ENCODE results near the gene CRELD2.

The CRELD2 gene

DNA sequence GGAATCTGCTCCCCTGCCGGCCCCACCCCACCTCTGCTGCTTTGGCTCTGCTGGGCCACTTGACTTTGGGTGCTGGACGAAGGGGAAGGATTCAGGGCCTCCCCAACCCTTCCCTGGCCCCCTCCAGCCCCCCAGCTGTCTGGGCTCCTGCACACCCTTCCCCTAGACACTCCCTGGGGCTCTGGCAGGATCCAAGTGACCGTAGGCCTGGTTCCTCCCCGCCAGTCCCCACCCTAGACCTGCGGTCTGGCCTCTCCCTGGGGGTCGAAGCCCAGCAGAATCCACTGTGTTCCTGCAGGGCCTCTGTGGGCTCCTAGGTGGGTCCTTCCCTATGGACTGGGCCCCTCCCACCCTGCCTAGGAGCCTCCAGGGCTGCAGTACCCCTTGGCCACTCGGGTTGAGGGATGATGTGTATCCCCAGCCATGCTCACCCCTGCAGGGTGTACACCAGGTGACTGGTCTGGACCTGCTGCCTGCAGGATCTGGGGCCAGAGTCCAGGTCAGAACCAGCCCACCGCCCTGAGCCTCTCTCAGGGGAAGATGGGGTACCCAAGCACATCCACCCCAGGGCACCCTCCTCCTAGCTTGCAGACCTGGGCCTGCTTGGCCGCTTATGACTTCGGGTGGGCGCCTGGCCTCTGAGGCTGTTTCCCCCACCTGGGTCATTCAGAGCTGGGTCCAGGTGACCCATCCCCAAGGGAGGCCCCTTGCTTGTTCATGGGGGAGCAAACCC lies 47.8 kb downstream of the CRELD2 start:
- DNase-seq (ENCODE audit: extremely low spot score): no peak
- CTCF ChIA-PET: interaction anchor here (1.3 kb wide), 1 partner anchor 14 kb away, joined by 3 read pairs; no protein-coding TSS in a partner anchor
- POLR2A ChIA-PET: no interaction called here
- TF ChIP-seq BHLHE40 (IDR thresholded peaks at IDR 0.05; ENCODE audit: borderline replicate concordance) (no peak), PKNOX1 (IDR thresholded peaks at IDR 0.05) (no peak), CTBP1 (IDR thresholded peaks at IDR 0.05; ENCODE audit: borderline replicate concordance) (no peak), FOXK2 (IDR thresholded peaks at IDR 0.05) (no peak), FOXM1 (IDR thresholded peaks at IDR 0.05; ENCODE audit: borderline replicate concordance) (no peak), ARNT (IDR thresholded peaks at IDR 0.05) (no peak), ZNF384 (IDR thresholded peaks at IDR 0.05) (no peak), TARDBP (IDR thresholded peaks at IDR 0.05) (no peak)

DNA sequence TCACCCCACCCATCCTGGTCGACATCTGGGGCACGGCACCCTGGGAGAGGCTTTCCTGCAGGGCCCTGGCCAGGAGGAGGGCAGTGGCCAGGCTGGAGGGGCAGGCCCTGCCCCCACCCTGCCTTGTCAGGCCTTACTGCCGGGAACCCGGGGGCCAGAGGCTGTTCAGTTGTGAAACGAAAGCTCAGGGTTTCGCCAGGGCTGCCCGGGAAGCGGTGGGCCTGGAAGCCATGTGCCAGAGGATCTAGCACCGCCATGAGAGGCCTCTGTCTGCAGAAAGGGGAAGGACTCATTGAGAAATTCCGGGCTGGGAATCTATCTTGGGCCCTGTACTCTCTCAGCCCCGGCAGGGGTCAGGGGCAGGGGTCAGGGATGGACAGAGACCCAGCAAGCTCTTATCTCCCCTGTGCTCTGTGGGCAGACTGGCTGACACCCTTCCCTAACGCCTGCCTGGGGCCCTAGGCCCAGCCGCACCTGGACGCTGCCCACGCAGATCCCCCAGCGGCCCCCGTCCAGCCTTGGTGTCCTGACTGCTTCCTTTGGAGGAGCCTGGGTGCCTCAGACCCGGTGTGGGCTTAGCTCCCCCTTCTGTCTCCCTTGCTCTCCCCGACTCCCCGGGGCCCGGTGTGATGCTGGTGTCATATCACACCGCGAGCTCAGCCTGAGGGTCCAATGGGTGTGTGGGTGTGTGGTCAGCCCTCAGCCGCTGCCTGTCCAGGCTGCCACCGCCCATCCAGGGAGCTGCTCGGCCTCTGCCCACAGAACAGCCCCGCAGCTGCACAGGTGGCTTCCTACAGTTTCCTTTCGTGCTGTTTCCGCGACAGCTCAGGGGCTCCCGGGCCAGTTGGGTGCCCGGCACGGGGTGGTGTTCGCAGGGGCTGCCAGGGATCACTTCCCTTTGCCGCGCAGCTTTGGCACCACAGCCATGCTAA lies 48.6 kb downstream of the CRELD2 start:
- TF ChIP-seq ARNT (IDR thresholded peaks at IDR 0.05): no peak
- no peak for TF ChIP-seq PKNOX1 (IDR thresholded peaks at IDR 0.05)
- TF ChIP-seq BHLHE40 (IDR thresholded peaks at IDR 0.05; ENCODE audit: borderline replicate concordance): no peak
- no peak for TF ChIP-seq SUZ12 (IDR thresholded peaks at IDR 0.05)
- no peak for TF ChIP-seq CTBP1 (IDR thresholded peaks at IDR 0.05; ENCODE audit: borderline replicate concordance)
- no peak for TF ChIP-seq FOXK2 (IDR thresholded peaks at IDR 0.05)
- no peak for TF ChIP-seq LEF1 (IDR thresholded peaks at IDR 0.05; ENCODE audit: borderline replicate concordance)
- no peak for TF ChIP-seq ZNF384 (IDR thresholded peaks at IDR 0.05)
- no peak for TF ChIP-seq TARDBP (IDR thresholded peaks at IDR 0.05)
- TF ChIP-seq HDGF (IDR thresholded peaks at IDR 0.05; ENCODE audit: borderline replicate concordance): no peak
- TF ChIP-seq SP1 (IDR thresholded peaks at IDR 0.05): no peak
- TF ChIP-seq ELF4 (IDR thresholded peaks at IDR 0.05): no peak
- no peak for TF ChIP-seq FOXM1 (IDR thresholded peaks at IDR 0.05; ENCODE audit: borderline replicate concordance)
- no peak for TF ChIP-seq L3MBTL2 (conservative IDR thresholded peaks at IDR 0.05)
- TF ChIP-seq FOXA1 (IDR thresholded peaks at IDR 0.05): no peak
- no peak for TF ChIP-seq NFRKB (IDR thresholded peaks at IDR 0.05)
- CTCF ChIA-PET: no interaction called here
- no peak for DNase-seq (ENCODE audit: extremely low spot score)
- POLR2A ChIA-PET: no interaction called here

DNA sequence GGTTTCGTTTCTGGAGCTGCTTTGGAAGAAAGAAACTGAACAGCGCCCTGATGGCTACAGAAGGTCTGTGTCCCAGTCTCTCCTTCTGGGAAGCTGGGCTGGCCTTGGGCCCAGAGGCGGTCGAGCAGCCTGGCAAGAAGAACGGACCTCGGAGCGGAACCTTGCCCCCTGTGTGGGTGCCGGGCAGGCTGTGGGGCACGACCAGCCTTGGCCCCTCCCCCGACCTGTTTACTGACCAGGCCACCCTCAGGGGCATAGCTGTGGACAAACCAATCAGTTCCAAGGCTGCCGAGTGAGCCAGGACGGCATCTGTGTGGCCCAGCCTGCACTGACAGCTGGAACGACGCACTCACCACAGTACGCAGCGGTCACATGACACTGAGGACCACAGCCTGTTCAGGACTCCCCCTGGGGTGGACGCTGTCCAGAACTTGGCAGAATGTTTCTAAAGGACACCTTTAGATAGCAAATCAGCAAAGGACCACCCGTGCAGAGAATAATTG lies 49.3 kb downstream of the CRELD2 start:
- TF ChIP-seq FOXK2 (IDR thresholded peaks at IDR 0.05) (no peak), PKNOX1 (IDR thresholded peaks at IDR 0.05) (no peak), TARDBP (IDR thresholded peaks at IDR 0.05) (no peak), CTBP1 (IDR thresholded peaks at IDR 0.05; ENCODE audit: borderline replicate concordance) (no peak), ARNT (IDR thresholded peaks at IDR 0.05) (no peak), L3MBTL2 (conservative IDR thresholded peaks at IDR 0.05) (no peak), ELF4 (IDR thresholded peaks at IDR 0.05) (no peak), HDGF (IDR thresholded peaks at IDR 0.05; ENCODE audit: borderline replicate concordance) (no peak), ZNF384 (IDR thresholded peaks at IDR 0.05) (no peak)
- POLR2A ChIA-PET: interaction anchor here (0.9 kb wide), 1 partner anchor 8 kb away, joined by 3 read pairs; no protein-coding TSS in a partner anchor
- CTCF ChIA-PET: no interaction called here
- no peak for DNase-seq (ENCODE audit: extremely low spot score)

- no peak for DNase-seq (ENCODE audit: extremely low spot score)
- TF ChIP-seq ZNF384 (IDR thresholded peaks at IDR 0.05) (no peak), SP1 (IDR thresholded peaks at IDR 0.05) (no peak), ARNT (IDR thresholded peaks at IDR 0.05) (no peak), FOXK2 (IDR thresholded peaks at IDR 0.05) (no peak), HDGF (IDR thresholded peaks at IDR 0.05; ENCODE audit: borderline replicate concordance) (no peak), L3MBTL2 (conservative IDR thresholded peaks at IDR 0.05) (no peak), LEF1 (IDR thresholded peaks at IDR 0.05; ENCODE audit: borderline replicate concordance) (no peak), SUZ12 (IDR thresholded peaks at IDR 0.05) (no peak), FOXM1 (IDR thresholded peaks at IDR 0.05; ENCODE audit: borderline replicate concordance) (no peak), ELF4 (IDR thresholded peaks at IDR 0.05) (no peak), CTBP1 (IDR thresholded peaks at IDR 0.05; ENCODE audit: borderline replicate concordance) (no peak), NFRKB (IDR thresholded peaks at IDR 0.05) (no peak), BHLHE40 (IDR thresholded peaks at IDR 0.05; ENCODE audit: borderline replicate concordance) (no peak), TARDBP (IDR thresholded peaks at IDR 0.05) (no peak), PKNOX1 (IDR thresholded peaks at IDR 0.05) (no peak), FOXA1 (IDR thresholded peaks at IDR 0.05) (no peak)
- ChIA-PET POLR2A (interaction anchor here (0.9 kb wide), 1 partner anchor 9 kb away, joined by 3 read pairs; no protein-coding TSS in a partner anchor), CTCF (no interaction called here)
These were observed 49.9 kb downstream of the CRELD2 start for GRCh38 chr22:49968313-49968830.
